COLO668 (cell line): Measurements from ENCODE around the gene PTPN21.

Experiments used
- DNase-seq: peaks from one replicate; lab custom pipeline; 2025; ENCODE audit not compliant: unreplicated experiment; lab: John Stamatoyannopoulos, UW

Gene PTPN21

DNA sequence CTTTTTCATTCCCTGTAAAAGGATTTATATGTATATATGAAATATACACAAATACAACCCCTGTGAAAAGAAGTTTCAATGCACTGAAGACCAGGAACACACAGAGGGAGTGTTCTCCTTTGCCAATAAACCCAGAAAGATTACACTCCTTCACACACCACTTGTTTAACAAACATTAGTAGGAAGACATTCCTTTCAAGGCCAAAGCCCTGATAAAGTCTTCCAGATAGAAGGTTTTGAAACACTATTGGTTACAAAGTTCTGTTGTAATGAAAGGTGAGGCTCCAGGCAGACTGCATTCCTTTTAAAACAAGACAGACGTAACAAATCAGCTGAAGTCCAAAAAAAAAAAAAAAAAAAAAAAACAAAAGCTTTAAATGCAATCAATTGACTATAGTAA, 81.0 kb downstream of the PTPN21 start:
- no peak for DNase-seq

DNA sequence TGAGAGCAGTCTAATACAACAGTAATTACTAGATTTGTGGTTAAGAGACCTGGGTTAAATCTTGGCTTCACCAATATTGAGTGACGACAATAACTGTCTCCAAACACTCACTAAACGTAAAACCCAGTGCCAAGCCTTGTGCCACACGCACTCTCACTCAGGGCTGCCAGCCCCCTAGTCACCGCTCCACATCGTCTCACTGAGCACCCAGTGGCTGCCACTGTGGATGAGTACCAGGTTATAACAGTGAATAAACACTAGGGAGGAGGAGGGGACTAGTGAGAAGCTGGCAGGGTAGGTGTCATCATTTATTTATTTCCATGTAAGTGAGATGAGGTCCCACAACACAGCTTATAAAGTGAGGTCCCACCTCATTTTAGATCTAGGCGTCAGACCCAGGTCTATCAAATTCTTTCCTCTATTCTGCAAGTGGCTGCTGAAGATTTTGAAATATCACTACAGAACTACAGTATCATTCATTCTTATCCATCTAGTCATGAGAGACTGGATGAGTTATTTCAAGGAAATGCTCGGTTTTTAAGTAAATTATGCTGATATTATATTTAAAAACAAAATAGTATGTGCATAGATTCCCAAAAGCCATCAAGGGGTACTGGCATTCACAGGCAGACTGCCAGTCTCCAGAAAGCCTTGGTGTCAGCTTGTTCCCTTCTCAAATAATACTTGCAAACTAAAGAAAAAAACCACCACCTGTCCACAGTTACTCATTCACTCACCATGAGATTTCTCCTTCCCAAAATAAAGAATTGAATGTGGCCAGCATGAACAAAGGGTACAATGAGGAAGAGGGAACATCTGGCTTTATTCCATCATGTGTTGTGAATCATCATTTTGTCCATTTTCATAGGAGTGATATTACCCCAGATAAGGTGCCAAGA, 84.0 kb downstream of the PTPN21 start:
- no peak for DNase-seq

DNA sequence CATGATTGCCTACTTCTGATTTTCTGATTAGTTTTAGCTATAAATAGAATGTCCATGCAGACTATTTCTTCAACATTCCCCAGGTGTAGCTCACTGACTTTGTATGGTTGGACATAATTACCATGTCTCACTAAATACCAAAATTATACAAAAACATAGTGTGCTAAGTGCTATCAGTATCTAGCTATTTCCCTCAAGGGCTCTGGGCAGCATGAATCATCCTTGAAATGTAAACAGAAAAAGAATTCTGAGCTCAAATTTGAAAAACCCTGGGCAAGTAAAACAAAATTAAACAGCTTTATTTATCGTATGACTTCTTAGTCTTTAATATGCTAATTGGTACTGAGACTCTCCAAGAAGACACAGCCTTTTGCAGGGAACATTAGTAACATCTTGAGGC, 86.4 kb downstream of the PTPN21 start:
- no peak for DNase-seq

DNA sequence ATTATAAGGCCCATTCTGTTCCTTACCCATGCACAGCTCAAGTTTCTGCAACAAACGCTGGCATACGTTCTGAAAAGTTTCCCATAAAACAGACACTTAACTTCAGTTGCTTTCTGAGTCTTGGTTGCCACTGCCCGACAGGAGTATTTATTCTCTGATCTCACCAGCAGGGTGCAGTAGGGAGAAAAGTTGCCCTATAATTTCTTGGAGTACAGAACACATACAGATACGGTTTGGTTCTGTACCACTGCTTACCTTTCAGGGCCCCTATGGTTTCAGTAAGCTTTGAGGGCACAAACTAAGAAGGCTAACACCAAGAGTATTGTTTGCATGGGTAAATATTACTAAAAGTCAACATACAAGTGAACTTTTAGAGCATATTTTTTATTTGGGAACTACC, 91.5 kb downstream of the PTPN21 start:
- peak; percentile 20 for DNase-seq

DNA sequence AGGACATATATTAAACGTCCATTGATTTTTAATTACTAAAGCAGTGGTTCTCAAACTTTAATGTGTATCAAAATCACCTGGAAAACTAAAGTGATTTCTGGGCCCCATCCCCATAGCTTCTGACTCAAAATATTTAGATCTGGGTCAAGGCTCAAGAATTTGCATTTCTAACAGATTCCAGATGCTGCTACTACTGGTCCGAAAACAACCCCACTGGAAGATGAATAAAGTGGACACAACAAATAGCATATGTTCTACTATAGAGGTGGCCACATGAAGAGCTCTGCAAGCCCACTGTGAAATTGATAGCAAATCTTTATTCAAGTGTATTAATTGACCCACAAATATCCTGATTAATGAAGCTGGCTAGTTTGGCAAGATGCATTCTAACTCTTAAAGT, 99.9 kb downstream of the PTPN21 start:
- no peak for DNase-seq

DNA sequence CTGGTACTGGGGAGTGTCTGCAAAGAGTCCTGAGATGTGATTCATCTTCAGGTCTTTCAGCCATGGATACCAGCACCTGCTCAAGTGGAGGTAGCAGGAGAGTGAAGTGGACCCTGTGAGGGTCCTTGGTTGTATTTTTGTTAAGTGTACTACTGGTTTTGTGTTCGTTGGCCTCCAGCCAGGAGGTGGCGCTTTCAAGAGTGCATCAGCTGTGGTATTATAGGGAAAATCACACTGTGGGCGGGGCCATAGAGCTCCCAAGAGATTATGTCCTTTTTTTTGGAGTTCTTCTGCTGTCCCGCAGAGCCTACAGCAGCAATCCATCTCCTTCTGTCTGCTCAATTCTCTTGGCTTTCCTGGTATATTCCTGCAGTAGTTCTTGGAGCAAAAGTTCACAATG, 102.6 kb downstream of the PTPN21 start:
- no peak for DNase-seq

DNA sequence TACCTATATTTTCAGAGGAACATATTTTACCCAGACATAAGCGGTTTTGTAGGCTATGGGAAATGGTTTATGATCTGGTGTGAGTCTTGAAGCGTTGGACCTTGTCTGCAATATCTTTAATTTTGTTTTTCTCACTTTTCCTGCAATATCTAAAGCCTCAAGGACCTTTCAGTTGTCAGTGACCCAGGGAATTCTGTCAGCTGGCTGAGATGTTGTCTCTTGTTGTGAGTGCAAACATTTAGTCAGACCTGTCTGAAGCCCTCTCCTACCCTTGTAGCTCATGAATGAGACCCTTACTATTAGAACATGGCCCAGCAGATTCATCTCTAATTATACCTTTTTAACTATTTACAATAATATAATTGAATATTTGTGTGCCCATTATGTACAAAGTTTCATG, 115.7 kb downstream of the PTPN21 start:
- no peak for DNase-seq

DNA sequence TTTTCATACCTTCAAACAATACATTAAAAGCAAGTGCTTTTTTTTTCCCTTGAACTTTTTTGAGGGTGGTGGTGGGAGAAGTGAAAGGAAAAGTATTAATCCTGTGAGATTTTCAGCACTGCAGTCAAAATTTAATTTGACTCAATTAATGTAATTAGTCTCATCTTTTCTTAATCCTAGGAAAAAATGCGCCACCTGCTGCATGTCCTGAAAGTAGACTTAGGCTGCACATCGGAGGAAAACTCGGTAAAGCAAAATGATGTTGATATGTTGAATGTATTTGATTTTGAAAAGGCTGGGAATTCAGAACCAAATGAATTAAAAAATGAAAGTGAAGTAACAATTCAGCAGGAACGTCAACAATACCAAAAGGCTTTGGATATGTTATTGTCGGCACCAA, 117.1 kb downstream of the PTPN21 start:
- DNase-seq, result no peak

DNA sequence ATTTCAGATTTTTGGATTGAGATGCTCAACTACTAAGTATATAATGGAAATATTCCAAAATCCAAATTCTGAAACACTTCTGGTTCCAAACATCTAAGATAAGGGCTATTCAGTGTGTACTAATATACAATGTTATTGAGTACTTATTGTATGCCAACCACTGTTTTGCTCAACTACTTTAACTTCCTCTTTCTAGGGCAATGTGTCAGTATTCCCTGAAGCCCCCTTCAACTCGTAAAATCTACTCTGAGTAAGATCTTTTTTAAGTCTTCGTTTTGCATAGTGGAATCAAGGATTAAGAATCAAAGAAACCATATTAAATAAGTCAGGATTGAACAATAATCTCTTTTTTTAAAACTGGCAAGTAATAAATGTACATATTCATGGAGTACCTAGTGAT, 123.8 kb downstream of the PTPN21 start:
- no peak for DNase-seq

DNA sequence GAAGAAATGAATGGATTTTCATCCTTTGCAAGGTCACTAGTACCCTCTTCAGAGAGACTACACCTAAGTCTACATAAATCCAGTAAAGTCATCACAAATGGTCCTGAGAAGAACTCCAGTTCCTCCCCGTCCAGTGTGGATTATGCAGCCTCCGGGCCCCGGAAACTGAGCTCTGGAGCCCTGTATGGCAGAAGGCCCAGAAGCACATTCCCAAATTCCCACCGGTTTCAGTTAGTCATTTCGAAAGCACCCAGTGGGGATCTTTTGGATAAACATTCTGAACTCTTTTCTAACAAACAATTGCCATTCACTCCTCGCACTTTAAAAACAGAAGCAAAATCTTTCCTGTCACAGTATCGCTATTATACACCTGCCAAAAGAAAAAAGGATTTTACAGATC, 128.5 kb downstream of the PTPN21 start:
- no peak for DNase-seq

DNA sequence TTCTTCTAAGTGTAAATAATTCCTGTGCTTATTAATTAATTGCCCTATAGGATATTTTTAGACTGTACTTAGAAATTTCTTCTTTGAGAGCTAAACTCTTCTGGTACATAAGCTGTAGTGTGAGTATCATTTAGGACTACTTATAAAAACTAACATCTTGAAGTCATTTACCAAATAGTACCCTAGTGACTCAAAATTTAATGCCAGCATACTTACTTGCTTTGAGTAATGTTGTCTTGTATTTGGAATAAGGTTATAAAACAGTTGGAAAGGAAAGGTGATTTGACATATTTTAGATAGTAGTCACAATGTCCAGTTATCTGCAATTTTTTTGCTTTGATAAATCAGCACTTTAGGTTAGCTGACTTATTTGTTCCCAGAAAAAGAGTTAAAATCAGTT, 130.2 kb downstream of the PTPN21 start:
- no peak for DNase-seq

DNA sequence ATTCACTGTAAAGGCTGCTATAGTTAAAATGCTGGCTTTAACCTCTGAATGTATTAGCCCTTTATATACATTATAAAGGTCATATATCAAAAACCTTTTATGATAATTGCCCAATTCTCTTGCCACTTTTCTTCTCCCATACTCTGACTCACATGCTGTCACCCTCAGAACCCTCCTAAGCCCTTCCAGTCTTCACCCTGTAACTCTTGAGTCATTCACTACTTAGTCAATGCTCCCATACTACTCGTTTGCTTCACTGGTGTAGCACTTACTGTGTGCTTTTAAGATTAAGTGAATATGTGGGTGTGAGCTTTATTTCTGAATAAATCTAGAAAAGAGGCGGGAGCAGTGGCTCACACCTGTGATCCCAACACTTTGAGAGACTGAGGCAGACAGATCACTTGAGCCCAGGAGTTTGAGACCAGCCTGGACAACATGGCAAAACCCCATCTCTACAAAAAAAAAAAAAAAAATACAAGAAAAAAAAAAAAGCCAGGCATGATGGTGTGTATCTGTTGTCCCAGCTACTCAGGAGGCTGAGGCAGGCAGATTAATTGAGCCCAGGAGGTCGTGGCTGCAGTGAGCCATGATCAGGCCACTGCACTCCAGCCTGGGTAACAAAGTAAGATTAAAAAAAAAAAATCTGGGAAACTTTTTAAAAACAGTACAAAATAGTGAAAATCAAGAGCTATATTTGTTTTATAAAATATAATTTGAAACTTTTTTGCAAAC, 131.7 kb downstream of the PTPN21 start:
- no peak for DNase-seq

DNA sequence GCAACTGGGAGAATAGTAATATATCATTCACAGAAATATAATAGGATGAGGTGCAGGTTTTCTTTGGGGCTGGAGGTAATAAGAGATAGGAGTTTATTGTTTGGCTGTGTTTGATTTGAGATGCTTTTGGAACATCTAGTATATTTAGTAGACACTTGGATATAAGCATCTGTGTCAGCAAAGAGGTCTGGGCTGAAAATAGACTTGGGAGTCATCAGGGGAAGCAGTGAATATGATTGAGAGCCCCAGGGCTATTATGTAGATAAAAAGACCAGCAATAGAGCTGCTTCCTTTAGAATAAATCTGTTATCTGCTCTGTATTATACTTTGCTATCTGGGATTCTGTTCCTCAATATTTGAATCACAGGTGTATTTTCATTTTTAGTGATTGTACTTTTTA, 132.8 kb downstream of the PTPN21 start:
- no peak for DNase-seq

DNA sequence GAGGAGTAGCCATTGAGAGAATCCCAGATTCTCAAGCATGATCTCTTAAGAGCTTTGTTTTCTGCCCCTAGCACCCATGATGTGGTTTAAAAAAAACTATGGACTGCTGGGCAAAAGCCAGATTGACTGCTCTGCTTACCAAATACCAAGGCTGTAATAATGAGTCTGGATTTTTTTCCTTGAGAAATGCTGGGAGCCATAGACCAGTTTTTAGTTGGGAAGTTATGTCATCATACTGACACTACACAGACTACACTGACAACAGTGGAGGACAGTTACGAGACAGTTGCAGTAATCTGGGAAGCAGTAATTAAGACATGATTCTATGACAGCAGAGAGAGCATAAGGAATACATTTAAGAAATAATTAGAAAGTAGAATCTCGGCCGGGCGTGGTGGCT, 133.5 kb downstream of the PTPN21 start:
- DNase-seq, result no peak

DNA sequence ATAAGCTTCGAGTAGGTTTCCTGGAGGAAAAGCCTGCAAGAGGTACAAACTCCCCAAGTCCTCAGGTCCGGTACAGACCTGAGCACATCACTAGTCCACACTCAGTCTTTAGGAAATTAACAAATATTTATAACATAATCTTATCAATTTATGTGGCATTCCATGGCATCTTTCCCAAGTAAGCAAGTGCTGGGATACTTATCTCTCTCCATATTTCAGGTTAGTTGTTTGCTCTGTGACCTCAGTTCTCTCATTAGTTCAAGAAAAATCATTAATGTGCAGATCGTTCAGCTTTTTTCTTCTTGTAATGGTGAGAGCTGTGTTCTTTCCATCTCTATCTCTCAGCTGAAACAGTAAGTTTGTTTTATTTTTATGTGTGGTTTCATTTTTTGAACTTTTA, 134.6 kb downstream of the PTPN21 start:
- DNase-seq, result no peak

DNA sequence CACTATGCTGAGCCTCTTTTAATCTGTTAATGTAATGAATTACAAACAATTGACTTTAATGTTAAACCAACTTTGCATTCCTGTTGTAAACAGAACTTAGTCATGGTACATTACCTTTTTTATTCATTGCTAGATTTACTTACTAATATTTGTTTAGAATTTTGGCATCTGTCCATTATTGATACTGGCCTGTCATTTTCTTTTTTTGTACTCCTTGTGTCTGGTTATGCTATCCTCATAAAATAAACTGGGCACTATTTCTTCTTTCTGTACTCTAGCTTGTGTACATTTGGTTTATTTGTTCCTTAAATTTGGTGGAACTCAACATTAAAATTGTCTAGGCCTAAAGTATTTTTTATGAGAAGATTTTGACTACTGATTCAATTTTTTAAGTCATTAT, 137.2 kb downstream of the PTPN21 start:
- DNase-seq, result no peak
